Testis (tissue), 2 donors: ENCODE measurements around the gene BMPR1B.

Source experiments
- CTCF ChIP-seq, 3 experiments: fragments of 450-650 bp in 2 of 3; fragments of 200-600 bp in 1 of 3; sonication (generic) in 1 of 3; IDR thresholded peaks; one replicate each; pipeline ENCODE4 v1.5.1; 2016 to 2019; ENCODE audit warnings: antibody characterized with exemption in 3 of 3, mild to moderate bottlenecking in 2 of 3, moderate library complexity in 1 of 3
- POLR2A ChIP-seq: fragments of 450-650 bp; IDR thresholded peaks from one replicate; pipeline ENCODE4 v1.6.1; 2017; ENCODE audit warnings: antibody characterized with exemption, mild to moderate bottlenecking, moderate library complexity

- TF ChIP-seq CTCF (IDR thresholded peaks at IDR 0.05) (no peak), POLR2A (no peak)
These were observed 69.8 kb downstream of the BMPR1B start for GRCh38 chr4:94827481-94828110.
